GM10847 (cell line): ENCODE results near the gene GCFC2.

Experiments
- POLR2A ChIP-seq: IDR thresholded peaks from 2 replicates; pipeline ENCODE4 v1.6.1; 2011; ENCODE audit not compliant: insufficient read length; ENCODE audit errors: extremely low read depth

GCFC2 gene

GRCh38 chr2:75616406-75616805, 94.3 kb downstream of the GCFC2 start:
- TF ChIP-seq POLR2A, result no peak

- no peak for TF ChIP-seq POLR2A
Observed at GRCh38 chr2:75614162-75614651, 96.5 kb downstream of the GCFC2 start.

GRCh38 chr2:75612862-75613243, 97.9 kb downstream of the GCFC2 start:
- TF ChIP-seq POLR2A, result no peak
